ENCODE data around the gene MLLT3.

The MLLT3 gene

DNA sequence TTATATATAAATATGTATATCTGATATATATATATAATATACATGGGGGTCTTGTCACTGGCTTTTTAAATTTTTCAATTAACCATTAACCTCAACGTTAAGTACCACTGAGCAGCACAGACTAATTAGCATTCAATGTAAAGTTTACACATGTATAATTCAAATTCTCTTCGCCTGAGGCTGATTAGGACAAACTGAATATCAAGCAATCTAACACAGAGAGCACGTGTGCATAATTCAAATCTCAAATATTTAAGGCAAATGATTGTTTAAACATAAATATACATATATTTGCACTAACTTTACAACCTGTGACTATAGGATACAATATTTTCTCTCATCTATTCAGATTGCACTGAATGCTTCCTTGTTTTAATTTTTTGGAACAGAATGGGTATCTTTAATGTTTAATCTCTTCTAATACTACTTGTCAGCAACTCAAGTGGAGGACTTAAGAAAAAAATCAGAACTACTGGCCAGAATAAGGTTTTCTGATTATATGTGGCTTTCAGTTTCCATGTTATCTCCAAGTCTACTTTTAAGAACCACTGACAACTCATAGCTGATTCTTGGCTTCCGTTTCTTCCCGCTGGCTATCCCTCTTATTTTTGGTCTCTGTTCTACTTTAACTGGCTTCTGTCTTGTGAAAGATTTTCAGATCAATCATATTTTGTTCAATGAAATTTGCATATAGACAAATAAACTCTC, 204.8 kb downstream of the MLLT3 start:
- no peak for DNase-seq (ENCODE audit: low read depth in 2 of 2)

DNA sequence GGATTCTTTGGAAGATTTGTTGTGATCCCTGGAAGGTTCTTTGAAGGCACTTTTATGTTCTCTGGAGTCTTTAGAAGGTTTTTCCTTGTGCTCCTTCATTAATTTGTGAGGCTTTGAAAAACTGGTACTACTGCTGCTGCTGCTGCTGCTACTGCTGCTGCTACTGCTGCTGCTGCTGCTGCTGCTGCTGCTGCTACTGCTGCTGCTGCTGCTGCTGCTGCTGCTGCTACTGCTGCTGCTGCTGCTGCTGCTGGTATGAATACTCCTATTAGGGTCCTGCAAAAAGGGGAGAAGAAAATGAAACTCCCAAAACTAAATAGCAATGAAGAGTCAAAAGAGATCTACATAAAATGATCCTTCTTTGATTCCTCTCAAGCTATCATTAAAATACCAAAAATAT, 208.1 kb downstream of the MLLT3 start:
- DNase-seq (ENCODE audit: low read depth in 2 of 2): no peak

DNA sequence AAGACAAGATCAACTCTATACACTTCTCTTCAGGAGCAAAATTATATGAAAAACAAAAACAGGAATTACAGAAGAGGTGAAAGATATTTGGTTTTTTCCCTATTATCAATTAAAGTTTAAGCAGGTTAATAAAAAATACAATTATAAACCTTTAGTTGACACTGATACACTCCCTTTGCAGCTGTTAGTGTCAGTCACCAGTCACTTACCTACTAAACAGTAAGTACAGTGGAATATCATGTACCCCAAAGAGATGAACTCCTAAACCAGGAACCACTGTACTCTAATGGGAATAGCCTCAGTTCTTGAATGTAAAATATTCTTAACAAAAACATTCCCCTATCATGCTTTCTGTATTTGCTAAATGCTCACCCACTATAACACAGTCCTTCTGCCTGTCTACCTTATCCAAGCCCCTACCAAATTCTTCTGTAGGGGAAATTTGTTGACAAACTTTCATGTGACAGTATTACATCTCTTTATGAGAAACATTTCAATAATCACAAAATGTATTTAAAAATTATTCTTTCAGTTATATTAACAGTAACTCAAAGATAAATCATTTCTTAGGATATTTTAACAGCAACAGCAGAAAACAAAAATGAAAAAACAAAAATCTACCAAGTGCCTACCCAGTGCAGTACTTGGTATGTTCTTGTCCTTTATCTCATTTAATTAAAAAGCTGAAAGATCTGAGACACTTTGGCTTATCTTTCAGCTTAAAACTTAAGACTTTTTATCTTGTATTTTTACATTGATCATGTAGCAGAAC, 212.8 kb downstream of the MLLT3 start:
- DNase-seq (ENCODE audit: low read depth in 2 of 2): no peak

DNA sequence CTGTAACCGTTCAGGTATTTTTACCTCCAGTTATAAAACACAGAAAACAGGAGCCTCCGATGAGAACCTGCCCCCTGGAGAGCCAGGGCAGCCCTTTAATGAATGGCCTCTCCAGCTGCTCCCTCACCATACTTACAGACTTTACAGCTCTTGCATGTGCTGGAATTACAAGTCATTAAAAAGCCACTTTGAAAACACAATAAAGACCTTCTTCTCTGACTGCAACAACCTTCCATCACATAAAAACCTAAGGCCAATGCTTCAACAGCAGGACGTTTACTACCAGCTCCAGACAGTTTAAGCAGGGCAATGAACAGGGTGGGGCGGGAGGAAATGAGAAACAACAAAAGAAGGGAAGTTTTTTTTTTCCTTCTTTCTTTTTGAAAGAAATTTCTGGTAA, 213.8 kb downstream of the MLLT3 start:
- DNase-seq (ENCODE audit: low read depth in 2 of 2): no peak

DNA sequence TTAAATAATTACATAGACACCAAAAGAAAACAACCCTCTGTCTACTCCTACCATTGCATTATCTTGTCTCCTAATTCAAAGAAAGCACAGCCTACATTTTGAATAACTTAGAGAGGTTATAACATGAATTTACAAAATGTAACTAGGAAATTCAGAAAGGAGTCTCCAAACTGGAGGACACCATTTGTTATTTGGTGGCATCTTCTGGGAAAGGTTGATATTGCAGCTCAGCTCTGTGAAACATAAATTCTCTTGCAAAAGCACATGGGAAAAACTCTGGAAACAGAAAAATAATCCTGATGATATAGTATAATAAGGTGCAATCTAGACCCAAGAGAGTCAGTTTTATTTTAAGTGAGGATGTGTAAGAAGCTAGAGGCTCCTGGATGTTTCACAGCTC, 215.3 kb downstream of the MLLT3 start:
- DNase-seq (ENCODE audit: low read depth in 2 of 2): no peak

DNA sequence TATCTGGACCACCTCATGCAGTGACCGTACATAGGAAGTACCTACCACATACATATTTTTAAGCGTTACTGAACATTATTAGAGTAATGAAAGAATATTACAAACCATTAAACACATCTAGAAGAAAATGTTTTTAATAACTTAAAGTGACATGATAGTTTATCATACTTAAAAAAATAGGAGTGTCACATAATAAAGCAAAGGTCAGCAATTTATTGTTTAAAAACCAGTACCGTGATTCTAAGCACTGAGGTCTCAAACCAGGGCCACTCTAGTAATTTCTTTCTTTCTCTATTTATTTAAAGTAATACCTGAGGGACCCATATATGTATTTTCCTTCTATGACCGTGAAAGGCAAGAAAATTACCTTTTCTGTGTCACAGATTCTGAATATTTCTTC, 216.0 kb downstream of the MLLT3 start:
- DNase-seq (ENCODE audit: low read depth in 2 of 2): no peak

DNA sequence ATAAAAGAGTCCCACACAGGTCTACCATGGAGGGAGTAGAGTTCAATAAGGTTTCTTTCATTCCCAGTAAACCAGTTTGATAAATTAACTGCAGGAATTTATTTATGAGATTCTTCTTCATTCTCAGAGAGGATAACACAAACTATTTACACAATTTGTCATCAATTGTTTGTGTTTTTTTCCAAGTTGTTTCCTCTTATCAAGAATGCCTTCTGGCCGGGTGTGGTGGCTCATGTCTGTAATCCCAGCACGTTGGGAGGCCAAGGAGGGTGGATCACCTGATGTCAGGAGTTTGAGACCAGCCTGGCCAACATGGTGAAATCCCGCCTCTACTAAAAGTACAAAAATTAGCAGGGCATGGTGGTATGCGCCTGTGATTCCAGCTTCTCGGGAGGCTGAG, 216.7 kb downstream of the MLLT3 start:
- no peak for DNase-seq (ENCODE audit: low read depth in 2 of 2)

DNA sequence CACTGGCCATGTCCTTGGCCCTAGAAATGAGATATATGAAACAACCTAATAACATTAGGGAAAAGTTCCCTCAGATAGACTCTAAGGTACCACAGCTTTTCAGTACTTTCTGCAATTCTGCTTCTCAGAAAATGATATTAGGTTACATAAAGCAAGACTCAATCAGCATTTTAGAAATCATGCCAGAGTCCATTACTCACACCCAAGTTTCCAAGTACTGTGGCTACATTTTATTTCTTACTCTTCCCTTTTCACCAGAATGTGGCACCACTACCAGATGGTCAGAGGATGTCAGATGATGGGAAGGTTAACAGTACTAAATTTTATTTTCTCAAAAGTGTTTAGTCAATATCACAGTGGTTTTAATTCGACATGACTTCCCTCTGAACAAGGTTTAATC, 217.2 kb downstream of the MLLT3 start:
- no peak for DNase-seq (ENCODE audit: low read depth in 2 of 2)

DNA sequence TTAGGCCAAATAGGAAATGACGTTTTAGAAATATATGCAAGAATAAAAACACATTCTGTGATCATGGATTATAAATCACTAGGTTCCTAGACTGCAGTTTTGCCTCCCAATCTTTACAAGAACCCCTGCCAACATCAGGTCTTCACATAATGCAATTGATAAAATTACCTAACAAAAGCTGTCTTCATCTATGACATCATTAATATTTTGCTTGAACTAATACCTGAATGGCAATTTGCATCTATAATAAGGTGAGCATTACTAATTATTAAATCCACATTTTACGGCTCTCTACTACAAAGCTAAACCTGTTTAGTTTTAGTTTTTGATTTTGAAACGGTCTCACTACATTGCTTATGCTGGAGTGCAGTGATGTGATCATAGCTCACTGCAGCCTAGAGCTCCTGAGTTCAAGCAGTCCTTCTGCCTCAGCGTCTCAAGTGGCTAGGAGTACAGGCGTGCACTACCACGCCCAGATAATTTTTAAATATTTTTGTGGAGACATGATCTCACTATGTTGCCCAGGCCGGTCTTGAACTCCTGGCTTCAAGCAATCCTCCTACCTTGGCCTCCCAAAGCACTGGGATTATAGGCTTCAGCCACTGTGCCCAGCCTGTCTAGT, 218.0 kb downstream of the MLLT3 start:
- DNase-seq (ENCODE audit: low read depth in 2 of 2): no peak

DNA sequence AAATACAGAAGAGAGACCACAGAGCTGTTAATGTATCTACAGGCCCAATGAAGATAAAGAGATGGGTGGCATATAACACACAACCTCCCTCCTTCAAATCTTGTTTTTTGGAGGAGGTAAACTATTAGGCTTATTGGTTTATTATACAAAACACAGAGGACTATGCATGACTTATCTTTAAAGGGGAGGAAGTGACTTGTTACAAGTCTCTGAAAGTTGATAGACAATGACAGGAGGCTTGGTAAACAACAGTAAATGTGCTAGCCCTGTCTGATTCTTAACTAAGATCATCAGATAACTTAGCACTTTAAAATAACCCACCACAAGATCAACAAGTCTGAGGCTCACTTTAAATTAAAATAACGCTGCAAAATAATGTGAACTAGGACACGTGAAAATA, 219.0 kb downstream of the MLLT3 start:
- DNase-seq (ENCODE audit: low read depth in 2 of 2): no peak

DNA sequence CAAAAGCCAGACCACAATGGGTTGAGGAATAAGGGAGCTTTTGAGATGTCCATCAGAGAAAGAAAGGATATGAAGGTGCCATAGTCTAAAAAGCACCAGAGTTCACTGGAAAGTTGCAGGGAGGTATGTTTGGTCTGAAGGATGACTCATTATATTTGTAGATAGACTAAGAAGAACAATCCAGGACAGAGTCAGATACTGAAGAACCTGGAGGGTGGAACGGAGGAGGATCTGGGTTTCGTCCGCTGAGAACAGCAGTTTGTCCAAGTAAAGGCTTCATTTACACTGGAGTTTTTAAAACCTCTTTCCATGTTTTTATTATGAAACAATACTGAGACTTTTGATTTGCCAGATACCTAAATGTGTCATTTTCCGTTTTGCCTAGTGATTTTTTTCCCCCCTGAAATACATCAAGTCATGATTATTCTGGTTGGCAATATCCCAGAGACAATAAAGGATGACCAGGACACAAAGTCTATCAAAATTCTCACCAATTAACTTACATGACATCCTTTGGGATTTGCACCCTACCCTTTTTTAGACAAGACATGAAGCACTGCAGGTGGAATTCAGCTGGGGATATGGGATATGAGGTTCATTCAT, 219.9 kb downstream of the MLLT3 start:
- no peak for DNase-seq (ENCODE audit: low read depth in 2 of 2)

DNA sequence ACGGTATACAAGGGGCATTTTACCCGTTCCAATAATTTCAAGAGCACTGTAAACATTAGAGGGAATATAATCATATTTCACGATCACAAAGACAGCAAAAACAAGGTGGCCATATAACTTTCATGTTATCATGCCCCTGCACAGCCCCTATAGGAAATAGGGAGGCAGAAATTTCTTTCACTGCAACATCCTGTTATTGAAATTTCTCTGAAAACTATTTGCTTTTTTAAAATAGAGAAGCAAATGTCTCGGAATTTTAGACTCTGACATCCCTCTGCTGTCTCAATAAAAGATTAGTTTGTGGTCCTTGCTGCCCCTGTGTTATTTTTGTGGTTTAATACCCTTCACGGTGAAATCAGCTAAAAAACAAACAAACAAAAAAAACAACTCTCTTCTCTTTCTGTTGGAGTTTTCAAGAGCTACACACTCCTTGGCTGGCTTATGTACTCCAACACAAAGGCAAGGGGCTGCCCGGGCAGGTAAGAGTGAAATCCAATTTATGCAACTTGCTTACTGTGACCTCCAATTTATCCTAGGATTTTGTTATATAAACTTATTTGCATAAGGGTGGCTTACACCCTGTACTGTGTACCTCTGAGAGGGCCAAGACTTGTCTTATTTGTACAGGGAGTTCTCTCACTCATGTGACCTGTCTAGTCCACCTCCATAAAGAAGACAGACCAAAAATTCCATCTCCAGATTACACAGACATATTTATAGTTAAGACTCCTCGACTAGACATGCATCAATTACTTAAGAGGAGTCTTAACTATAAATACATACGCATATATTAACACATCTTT, 223.6 kb downstream of the MLLT3 start:
- no peak for DNase-seq (ENCODE audit: low read depth in 2 of 2)

DNA sequence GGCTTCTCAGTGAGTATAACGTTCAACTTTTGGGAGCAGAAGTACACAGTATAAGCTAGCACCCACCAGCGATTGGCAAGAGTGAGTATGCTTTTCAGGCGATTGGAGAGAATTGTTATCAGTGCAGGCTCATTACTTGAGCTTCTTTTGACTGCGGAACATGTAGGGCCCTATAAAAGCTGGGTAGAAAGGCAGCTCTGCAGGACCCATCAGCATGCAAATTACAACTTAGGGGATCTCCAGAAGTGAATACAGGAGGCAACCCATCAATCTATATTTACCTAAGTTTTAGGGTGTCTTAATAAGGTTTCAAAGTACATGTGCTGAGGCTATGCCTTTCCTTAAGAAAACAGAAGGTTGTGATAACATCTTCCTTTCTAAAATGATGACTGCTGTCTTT, 225.0 kb downstream of the MLLT3 start:
- DNase-seq (ENCODE audit: low read depth in 2 of 2): no peak

DNA sequence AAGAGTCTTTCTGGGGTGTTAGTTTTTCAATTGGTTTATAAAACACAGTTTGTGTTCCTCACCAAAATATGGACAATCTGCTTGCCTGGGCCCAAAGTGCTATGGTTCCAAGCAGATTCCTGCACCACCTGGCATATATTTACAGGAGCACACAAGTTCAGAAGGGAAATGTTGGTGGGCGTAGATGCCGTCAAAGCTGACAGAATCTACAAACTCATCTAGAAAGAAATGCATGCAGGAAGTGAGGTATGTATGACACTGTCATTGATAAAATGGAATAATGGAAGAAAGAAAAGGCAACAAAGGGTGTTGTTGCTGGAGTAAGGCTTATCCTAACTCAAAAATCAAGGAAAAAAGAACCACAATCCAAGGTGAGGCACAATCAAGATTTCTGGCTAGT, 225.8 kb downstream of the MLLT3 start:
- no peak for DNase-seq (ENCODE audit: low read depth in 2 of 2)

DNA sequence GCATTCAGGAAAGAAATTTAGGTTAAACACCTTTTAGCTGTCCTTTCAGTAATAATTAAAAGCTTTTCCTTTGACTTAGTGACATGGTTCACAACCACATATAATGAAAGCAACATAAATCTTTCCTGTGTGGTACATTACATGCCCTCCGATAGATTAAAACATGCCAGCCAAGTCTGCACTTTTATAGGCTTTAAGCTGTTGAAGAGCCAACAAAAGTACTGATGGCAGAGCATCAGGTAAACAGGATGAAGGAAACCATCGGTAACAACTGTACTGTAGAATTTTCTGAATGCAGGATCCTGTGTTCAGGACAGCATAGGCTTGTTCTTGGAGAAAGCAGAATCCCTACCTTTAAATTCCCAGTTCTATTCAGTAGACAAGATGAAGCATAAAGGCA, 226.6 kb downstream of the MLLT3 start:
- DNase-seq (ENCODE audit: low read depth in 2 of 2): no peak

DNA sequence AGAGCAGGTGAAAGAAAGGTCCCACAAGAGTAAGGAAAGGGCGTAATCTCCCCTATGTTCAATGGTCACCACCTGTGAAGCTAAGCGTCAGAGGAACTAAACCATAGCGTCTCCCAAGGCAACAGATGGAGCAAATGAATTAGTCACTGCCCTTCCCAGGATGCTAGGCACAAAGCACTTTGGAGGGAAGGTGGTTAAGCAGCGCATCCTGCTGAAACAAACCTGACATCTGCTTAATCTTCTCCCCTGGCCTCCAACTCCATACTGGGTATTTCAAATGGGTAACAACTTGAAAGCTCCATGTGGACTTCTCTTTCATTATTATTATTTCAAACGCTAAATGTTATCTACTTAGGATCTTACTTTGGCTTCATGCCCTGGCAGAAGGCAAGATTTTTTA, 227.3 kb downstream of the MLLT3 start:
- no peak for DNase-seq (ENCODE audit: low read depth in 2 of 2)

DNA sequence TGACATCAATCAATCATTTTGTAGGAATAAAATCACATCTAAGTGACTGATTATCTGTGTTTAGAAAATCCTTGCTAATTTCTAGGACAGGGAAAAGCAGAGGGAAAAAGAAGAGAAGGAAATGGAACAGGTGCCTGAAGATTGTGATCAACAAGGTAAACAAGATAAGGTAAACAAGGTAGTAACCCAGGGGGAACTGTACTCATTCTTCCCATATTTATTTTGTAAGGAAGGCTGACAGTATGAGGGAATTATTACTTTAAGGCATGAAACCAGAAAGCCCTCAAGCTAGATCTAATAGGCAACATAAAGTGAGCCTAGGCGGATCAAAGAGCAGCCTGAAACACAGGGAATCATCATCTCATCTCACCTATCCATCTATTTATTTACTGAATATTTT, 231.1 kb downstream of the MLLT3 start:
- no peak for DNase-seq (ENCODE audit: low read depth in 2 of 2)

DNA sequence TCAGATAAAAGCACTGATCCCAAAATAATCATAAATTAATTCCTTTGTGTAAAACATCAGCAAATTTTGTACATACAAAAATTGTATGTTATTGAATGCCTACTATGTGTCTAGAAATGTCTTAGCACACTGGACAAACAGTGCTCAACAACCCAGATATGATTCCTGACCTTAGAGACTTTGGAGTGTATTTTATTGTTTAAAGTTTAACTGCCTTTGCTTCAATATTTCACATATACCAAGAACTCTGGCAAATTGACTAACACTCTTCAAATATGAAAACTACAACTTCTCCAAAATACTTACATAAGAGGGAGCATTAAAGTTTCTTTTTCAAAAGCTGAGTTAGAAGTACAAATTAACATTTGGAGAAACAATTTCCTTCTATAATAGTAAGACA, 231.9 kb downstream of the MLLT3 start:
- DNase-seq (ENCODE audit: low read depth in 2 of 2): no peak

DNA sequence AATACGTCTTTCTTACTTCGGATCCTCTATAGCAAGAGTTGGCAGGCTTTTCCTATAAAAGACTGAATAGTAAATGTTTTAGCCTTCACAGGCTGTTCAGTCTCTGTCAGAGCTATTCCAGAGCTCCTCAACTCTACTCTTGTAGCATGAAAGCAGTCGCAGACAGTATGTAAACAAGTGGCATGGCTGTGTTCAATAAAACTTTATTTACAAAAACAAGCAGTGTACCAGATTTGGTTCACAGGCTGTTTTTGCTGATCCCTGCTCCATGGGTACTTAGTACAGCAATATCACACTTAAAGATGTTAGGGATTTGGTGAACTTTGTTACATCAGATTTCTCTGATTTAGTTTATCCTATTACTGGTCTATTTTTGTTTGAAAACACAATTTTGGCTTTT, 235.2 kb downstream of the MLLT3 start:
- no peak for DNase-seq (ENCODE audit: low read depth in 2 of 2)

DNA sequence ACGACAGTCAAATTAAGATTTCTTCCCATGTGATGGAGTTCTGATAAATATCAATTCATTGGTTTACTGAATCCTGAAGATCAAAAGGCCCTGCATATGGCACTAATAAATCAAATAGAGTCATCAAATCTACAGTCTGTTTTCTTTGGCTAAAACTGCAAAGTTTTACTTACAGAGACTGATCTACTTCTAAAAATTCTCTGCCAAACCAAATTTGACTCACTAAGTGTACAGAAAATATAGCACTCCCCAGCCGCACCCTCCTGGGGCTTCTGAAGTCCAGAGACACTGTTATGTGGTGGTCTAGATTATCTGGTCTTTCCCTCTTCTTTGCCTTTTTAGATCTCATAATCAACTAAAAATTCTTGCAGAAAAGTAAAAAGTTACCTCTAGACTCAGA, 237.7 kb downstream of the MLLT3 start:
- no peak for DNase-seq (ENCODE audit: low read depth in 2 of 2)

DNA sequence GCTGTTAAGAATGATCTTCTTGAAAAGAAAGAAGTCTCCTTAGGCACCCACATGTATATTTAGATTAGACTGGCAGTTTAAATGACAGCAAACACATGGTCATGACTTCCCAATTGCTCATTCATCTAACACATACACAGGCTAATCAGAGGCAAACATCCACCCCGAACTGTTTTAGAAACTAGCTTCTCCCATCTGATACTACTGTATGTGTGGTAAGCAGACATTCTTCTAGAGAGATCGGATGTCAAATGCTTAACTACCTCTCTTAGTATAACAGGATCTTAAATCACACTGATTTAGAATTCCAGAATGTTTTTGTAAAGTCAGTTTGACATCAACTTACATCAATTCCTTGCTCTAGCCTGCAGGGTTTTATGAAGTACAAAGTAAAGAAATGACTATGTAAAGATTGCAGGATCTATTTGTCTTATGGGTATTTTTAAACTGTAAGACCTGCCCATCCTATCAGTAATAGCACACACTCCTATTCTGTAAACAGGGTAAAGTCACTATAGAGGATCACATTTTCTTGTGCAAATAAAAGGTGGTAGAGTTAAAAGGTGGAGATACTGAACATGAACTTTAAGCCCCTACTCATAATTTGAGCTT, 239.7 kb downstream of the MLLT3 start:
- DNase-seq (ENCODE audit: low read depth in 2 of 2): no peak

DNA sequence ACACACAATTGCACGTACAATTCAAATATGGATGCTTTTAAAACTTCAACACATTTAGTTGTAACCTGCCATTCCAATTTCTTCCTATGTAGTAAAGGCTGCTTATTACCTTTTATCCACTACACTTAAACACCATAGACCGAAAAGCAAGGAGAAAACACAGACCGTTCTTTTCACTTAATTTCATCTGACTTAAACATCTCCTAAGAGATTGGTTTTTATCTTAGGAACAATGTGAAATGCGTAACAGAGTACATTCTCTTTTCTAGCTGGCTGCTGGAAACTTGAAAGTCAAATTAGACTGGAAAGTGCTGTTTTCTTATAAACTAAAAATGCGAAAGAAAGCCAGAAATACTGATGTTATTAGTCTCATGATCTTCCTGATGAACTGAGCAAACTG, 241.8 kb downstream of the MLLT3 start:
- no peak for DNase-seq (ENCODE audit: low read depth in 2 of 2)

Data from stimulated activated CD8-positive, alpha-beta memory T cell treated with anti-CD3 and anti-CD28 coated beads, Interleukin-2, amount 100 ng/mL, for 1 hour (primary cell).